Iris pigment epithelial cell (primary cell): ENCODE results near the gene JUNB.

Experiments used
- DNase-seq: peaks from one replicate; pipeline ENCODE4 v3.0.0-alpha.2; 2011; ENCODE audit warnings: low read depth

JUNB gene

DNA sequence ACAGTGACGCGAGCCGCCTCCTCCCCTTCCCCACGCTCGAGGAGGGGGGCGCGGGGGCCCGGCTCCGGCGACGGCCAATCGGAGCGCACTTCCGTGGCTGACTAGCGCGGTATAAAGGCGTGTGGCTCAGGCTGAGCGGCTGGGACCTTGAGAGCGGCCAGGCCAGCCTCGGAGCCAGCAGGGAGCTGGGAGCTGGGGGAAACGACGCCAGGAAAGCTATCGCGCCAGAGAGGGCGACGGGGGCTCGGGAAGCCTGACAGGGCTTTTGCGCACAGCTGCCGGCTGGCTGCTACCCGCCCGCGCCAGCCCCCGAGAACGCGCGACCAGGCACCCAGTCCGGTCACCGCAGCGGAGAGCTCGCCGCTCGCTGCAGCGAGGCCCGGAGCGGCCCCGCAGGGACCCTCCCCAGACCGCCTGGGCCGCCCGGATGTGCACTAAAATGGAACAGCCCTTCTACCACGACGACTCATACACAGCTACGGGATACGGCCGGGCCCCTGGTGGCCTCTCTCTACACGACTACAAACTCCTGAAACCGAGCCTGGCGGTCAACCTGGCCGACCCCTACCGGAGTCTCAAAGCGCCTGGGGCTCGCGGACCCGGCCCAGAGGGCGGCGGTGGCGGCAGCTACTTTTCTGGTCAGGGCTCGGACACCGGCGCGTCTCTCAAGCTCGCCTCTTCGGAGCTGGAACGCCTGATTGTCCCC is at the start of gene JUNB:
JUNB (plus strand) TSS at position 142 of the 706 bp plus-strand sequence; CDS start at position 428, 286 bp downstream.
- peak; percentile 97 for DNase-seq

DNA sequence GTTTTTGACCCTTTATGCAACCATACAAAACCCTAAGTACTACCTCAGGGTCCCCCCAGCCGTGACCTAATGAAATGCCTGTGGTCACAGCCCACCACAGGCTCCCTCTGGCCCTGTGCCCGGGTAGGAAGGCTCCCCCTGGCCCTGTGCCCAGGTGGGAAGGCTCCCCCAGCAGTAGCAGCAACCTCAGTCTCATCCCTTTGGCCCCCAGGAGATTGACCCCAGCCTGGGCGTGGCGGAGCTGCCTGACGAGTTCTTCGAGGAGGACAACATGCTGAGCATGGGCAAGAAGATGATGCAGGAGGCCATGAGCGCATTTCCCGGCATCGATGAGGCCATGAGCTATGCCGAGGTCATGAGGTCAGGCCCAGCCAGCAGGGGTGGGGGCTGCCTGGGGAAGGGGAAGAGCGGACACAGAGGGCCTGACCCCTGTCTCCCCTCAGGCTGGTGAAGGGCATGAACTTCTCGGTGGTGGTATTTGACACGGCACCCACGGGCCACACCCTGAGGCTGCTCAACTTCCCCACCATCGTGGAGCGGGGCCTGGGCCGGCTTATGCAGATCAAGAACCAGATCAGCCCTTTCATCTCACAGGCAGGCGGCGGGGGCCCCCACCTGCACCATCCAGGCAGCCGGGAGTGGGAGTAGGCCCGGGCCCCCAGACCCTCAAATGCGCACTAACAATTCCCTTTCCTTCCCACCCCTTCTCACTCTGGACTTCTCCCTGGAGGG is 46.0 kb upstream of the JUNB start:
- DNase-seq, result peak; percentile 77

DNA sequence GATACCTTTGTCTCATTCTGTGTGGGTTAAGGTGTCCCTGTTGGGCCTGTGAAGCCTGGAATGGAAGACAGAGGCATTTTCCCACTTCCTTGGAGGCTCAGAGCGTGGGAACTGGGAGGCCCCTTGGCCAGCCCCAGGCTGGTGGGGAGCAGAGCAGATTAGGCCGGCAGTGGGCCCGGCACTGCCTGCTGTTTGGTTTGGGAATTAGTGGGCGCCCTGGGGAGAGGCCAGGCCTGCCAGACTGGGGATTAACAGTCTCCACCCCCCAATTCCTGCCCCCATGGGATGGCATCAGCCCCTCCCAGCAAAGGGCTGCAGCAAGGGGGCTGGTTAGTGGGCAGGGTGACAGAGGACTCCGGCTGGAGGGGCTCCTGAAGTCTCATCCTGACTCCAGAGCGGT is 42.8 kb upstream of the JUNB start:
- DNase-seq, result no peak

DNA sequence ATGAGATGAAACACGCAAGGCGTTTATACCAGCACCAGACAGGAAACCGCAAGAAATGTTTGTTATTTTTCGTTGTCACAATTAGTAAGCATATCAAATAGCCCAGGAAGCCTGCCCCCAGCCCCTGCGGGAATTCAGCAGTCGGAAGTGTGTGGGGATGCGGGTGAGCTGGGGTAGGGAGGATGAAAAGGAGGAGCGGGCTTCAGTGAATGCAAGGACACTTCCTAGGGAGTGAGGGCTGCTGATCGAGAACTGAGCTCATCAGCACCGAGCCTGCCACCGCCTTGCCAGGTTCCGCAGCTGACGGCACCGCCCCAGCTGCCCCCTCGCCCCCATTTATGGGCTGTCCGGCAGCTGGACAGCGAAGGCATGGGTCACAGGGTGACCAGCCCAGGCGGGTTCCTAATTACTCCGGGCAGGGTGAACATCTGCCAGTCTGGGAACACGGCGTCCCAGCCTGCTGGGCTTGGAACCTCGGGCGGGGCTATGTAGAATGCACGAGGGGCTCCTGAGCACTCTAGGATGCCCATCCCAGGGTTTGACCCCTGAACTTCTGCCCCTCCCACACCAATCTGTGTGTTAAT is 41.3 kb upstream of the JUNB start:
- peak; percentile 74 for DNase-seq

DNA sequence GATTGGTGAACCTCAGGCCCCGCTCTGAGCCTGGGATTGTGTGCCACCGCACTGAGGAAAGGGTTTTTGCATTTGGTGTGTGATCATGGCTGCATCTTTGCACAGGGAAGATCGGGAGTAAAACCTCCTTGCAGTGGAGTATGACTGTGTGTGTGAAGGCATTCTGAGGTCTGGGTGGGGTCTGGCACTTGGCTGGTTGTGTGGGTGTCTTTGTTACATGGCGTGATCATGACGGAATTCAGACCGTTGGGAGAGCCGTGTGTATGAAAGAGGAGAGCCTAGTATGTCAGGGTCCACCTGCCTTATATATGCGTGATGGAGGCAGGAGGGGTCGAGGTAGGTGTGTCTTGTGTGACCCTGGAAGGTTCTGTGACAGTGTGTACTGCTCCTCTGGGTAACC is 40.4 kb upstream of the JUNB start:
- no peak for DNase-seq

DNA sequence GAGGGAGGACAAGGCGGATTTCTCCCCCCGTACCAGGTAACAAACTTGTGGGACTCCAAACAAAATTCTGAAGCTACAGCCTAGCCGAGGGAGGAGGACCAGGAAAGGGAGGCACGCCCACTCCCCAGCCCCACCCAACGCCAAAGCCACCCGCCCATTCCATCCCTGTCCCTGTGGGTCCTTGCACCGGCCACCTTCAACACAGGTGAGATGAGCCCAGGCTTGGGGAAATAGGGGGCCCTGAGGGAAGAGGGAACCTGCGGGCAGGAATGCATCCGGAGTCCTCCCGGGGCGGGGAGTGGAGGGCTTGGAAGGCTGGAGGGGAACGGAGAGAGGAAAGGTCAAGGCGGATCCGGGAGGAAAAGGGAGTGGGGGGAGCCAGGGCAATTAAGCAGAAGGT is 39.7 kb upstream of the JUNB start, which contains the start of gene BEST2:
BEST2 (plus strand) TSS at position 157 of the 400 bp plus-strand sequence. CDS start 802 bp downstream, outside the sequence.
- no peak for DNase-seq

DNA sequence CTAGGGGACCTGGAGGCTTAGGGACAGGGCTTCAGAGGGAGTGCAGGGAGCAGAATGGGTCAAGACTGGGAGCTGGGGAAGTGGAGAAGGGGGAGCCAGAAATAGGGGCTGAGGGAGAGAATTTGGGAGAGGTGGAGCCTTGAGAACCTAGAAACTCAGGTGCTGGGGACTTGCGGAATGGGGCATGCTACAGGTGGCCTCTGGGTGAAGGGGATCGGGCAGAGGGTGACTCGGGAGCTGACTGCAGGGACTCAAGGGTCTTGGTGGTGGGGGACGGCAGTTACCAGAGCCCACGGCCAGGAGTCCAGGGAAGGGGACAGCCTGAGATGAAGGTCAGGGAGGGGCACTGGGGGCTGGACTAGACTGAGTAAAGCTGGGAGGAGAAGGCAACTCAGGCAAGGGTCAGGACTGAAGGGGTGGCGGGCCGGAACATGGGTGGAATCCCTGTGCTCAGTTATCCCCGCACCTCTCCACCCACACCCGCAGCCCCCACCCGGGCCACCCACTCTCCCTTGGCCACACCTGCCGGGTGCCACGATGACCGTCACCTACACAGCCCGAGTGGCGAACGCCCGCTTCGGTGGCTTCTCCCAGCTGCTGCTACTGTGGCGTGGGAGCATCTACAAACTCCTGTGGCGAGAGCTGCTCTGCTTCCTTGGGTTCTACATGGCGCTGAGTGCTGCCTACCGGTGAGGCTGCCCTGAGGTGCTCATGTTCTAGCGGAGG is 39.1 kb upstream of the JUNB start:
- DNase-seq, result no peak

DNA sequence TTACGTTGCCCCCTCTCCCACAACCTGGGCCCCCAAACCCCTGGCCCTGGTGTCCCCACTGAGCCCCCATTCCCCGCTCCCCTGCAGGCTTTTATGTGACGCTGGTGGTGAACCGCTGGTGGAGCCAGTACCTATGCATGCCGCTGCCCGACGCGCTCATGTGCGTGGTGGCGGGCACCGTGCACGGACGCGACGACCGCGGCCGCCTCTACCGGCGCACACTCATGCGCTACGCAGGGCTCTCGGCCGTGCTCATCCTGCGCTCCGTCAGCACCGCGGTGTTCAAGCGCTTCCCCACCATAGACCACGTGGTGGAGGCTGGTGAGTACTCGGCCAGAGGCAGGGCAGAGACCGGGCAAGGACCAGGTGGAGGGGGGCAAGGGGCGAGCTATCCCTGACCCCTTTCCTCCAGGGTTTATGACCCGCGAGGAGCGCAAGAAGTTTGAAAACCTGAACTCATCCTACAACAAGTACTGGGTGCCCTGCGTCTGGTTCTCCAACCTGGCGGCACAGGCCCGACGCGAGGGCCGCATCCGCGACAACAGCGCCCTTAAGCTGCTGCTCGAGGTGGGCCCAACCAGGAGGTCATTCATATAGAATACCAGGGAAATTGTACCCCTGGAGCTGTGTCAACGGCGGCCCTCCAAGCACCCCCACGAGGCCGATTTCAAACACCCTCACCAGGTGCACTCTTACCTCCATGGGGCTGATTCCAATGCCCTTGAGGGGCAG is 36.7 kb upstream of the JUNB start:
- no peak for DNase-seq

DNA sequence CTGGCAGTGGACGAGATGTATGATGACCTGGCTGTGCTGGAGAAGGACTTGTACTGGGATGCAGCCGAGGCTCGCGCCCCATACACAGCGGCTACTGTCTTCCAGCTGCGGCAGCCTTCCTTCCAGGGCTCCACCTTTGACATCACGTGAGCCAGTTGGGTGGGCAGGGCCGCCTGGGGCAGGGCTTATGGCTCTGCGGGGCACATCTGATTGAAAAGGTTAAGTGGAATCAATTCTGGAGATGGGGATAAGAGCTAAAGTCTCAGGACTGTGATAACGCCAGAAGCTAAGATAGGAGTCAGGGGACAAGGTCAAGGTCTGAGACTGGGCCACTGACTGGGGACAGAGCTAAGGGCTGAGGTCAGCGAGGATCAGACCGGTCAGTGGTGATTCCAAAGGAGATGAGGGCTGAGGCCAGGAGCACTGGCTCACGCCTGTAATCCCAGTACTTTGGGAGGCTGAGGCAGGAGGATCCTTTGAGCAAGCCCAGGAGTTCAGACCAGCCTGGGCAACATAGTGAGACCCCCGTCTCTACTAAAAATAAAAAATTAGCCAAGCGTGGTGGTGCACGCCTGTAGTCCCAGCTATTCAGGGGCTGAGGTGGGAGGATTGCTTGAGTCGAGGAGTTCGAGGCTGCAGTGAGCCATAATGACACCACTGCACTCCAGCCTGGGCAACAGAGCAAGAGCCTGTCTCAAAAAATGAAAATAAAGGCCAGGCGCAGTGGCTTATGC is 35.0 kb upstream of the JUNB start:
- DNase-seq, result no peak

DNA sequence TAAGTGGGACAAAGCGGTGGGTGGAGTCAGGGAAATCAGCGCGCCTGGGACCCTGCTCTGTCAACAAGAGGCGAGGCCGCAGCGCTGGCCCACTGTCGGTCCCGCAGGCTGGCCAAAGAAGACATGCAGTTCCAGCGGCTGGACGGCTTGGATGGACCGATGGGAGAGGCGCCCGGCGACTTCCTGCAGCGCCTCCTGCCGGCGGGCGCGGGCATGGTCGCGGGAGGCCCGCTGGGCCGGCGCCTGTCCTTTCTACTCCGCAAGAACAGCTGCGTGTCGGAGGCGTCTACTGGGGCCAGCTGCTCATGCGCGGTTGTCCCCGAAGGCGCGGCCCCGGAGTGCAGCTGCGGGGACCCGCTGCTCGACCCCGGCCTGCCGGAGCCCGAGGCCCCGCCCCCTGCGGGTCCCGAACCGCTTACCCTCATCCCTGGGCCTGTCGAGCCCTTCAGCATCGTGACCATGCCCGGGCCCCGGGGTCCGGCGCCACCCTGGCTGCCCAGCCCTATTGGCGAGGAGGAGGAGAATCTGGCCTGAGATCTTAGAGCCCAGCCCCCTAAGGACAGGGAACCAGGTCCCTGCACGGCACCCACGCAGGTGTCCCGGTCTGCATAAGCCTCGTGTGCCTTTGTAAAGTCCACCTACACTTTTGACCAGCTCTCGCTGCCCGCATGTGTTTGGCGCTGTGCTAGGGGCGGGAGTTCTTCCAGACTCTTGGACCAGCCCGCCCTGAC is 33.6 kb upstream of the JUNB start:
- DNase-seq, result peak; percentile 77

DNA sequence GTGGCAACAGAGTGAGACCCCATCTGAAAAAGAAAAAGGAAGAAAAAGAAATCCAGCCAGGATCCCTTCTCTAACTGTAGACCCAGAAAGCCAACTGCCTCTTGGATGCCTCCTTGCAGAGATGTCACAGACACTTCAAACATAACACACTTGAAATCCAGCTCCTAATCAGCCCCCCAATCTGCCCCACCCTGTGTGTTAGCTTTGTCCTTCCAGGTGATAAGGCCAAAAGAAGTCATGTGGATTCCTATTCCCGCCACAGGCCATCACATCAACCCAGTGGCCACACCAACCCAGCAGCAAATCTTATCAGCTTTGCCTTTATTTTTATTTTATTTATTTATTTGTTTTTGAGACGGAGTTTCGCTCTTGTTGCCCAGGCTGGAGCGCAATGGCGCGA is 31.6 kb upstream of the JUNB start:
- no peak for DNase-seq

DNA sequence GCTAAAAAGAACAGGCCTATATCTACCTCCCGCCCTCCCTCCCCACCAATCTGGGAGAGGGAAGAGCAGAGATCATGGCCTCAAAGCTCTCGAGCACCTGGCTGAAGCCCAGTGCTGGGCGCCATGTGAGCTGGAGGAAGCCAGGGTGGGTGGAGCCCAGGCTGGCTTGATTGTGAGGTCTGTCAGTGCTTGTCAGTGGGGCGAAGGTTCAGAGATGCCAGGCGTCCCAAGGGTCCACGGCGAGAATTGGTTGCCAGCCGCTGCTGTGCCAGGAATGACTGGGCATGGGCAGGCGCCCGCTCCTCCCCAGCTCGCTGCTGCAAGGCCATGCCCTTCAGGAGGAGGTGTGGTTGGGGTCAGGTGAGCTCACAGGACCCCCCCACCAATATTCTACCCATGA is 28.2 kb upstream of the JUNB start:
- no peak for DNase-seq

DNA sequence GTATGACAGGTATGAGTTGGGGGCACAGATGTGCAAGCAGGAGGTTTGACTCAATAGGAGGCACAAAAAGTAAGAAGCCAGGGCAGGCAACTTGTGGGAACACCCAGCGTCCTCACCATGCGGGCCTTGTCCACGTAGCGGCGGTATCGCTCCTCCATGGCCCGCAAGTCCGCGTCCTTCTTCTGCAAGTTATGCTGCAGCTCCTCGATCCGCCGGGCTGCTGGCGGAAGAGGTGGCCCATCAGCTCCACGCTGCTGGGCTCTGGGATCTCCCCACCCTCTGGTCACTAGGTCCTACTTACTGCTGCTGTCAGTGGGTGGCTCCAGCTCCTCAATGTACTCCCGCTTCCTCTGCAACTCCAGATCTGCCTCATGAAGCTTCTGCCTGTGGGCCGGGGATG is 26.6 kb upstream of the JUNB start:
- no peak for DNase-seq

DNA sequence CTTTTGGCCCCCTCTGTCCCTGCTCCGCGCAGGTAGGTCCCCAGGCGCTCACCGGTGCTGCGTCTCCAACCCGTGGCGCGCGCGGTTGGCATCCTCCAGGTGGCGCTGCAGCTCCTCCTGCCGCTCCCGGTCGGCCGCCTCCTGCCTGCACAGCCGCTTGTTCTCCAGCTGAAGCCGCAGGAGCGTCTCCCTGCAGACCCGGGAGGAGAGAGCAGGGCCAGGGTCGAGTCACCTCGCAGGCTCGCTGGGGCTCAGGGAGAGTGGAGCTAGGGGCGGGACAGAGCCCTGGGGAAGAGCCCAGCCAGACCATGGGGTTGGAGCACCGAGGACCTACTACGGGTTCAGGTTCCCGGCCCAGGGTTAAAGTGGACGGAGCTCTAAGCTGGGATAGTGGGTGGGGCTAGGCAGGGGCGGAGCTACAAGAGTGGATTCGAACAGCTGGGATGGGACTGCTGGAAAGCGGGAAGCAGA is 25.2 kb upstream of the JUNB start:
- peak; percentile 83 for DNase-seq

DNA sequence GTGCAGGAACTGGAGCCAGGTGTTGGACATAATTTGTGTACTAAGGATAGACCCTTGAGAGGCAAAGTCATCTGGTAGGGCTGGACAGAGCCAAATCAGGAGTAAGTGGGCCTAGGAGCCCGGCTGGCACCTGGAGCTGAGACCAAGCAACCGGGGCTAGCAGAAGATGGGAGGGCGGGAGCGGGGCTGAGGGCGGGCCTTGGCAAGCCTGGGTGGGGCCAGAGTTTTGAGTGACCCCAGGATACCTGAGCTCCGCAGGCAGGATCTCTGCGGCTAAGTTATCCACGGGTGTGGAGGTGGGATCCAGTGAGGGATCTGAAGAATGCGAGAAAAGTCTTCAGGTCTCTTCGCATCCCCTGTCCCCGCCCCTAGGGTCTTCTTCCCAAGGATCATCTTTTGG is 24.1 kb upstream of the JUNB start:
- DNase-seq, result no peak

DNA sequence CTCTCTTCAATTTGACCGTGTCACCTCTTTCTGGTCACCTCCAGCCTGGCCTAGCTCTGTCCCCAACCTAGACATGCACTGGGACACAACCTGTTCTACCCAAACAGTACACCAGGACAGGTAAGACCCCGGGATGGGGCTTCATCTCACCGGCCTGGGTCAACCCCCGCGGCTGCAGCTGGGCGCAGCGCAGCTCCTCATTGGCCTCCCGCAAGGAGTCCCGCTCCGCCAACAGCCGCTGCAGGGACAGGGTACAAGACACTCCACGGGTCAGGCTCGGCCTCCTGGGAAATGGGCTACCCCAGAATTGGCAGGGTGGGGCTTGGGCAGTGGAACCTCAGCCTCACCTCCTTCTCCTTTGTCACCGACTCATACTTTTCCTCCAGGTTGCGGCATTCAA is 23.6 kb upstream of the JUNB start:
- no peak for DNase-seq

DNA sequence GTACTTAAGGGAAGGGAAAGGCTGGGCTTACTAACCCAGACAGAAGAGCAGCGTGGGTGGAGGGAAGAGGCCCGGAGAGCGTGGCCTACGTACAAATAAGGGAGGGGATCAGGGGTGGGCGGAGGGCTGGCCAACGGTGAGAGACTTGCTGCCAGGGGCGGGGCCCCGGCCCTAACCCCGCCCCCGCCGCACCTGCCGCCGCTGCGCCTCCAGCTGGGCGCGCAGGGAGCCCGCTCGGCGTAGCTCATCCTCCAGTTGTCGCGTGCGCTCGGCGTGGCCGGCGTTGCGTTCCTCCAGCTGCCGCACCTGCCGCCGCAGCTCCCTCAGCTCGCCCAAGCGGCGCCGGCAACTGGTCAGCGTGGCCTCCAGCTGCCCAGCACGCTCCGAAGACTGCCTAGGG is 21.6 kb upstream of the JUNB start:
- DNase-seq, result no peak

DNA sequence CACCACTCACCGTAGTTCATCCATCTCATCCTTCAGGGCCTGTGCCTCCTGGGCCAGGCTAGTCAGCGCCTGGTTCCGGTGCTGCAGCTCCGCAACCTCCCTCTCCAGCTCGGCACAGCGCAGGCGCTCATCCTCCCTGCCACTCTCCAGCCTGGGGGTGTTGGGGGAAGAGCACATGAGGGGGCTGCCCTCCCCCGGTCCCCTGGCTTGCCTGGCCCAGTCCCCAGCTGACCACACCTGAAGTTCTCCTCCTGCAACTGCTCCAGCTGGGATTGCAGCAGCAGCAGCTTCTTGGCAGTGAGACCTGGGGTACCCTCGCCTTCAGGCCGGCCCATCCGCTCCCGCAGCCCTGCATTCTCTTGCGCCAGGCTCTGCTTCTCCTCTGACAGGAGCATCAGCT is 20.4 kb upstream of the JUNB start:
- DNase-seq, result no peak

DNA sequence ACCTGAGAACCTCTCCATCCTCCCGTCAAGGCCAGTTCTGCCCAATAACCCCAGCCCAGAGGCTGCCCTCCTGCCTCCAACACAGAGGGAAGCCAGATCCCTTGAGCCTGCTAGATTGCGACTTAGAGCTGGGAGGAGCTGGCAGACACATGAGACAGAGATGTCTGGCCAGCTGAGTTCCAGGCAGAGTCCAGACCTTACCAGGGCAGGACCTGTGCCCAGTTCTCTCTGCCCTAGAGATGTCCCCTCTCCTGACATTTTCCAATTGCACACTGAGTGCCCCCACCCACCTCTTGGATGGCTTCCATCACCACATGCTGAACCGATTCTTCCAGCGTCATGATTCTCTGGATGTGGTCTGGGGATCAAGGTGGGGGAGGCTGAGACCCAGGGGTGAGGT is 19.0 kb upstream of the JUNB start:
- DNase-seq, result no peak

DNA sequence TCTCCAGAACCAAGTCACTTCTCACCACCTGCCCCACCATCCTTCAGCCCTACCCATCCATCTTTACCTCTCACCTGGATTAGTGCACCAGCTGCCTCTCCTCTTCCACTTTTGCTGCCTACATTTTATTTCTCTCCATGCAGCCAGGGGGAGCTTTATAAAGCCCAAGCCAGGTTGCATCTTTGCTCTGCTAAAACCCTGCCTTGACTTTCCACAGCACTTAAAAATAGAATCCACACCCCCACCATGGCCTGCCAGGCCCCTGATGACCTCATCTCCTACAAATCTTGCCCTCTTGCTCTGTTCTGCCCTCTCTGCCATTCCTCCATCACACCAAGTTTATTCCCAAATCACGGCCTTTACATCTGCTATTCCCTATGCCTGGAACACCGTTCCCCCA is 17.7 kb upstream of the JUNB start:
- DNase-seq, result no peak
